GM12872 (cell line): ENCODE measurements around the gene MOG.

Source experiments
- CTCF ChIP-seq: IDR thresholded peaks from 3 replicates; pipeline ENCODE4 v1.5.1; 2011; ENCODE audit warnings: low read depth, mild to moderate bottlenecking, low read length, moderate library complexity; ENCODE audit not compliant: insufficient read depth

The MOG gene

GRCh38 chr6:29631209-29631810, 25.6 kb upstream of the MOG start:
- TF ChIP-seq CTCF: no peak

GRCh38 chr6:29631860-29632731, 24.8 kb upstream of the MOG start:
- no peak for TF ChIP-seq CTCF

- TF ChIP-seq CTCF: no peak
Measured at GRCh38 chr6:29632789-29633533, 23.9 kb upstream of the MOG start, which contains the start of gene GABBR1. Gene GABBR1, minus strand, starts transcription at chr6:29633183. Its CDS starts 798 bp downstream, at chr6:29632385.

- TF ChIP-seq CTCF: no peak
Measured at GRCh38 chr6:29633534-29633905, 23.4 kb upstream of the MOG start.

- TF ChIP-seq CTCF: no peak
Measured at GRCh38 chr6:29637247-29637646, 19.6 kb upstream of the MOG start.

GRCh38 chr6:29641430-29642148, 15.3 kb upstream of the MOG start:
- TF ChIP-seq CTCF: no peak
